ENCODE results near the gene MEOX2. TPM values are rescaled to one million over a fixed set of nuclear protein-coding genes. Genes with fewer than 3 reads are reported as not detected.

Gene MEOX2
- total and polyA plus RNA-seq, 2 of the 8 experiments (the other 6 are each of a cell fraction or from before 2014, with no cell fraction given) = 0.05 to 0.19 TPM

DNA sequence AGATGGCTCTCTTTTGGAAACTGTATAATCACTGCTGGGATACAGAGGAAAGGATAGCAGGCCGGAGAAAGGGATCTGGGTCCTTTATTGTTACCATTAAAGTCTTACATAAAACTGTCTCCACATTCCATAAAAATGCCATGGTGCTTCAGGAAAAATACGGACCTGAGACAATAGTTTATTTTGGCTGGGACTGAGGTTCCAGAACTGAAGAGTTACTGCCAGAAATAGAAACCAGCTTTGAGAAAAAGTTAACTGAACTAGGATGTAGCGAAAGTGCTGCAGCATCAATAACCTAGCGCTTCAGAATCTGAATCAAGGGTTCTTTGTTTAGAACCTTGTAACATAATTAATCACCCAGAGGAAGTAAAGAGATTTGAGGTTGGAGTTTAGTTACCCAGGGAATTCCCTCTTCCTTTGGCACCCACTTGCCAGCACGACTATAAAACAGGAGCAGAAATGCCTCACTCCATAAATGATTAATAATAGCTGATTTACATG is 38.0 kb downstream of the MEOX2 start:
- Histone ChIP-seq H3K4me1 (replicated peaks in 1 of 4; ENCODE audit: control insufficient read depth in 3 of 4, insufficient read depth in 4 of 4, low read length in 3 of 4) (no peaks in the 10 kb centered on the region), H3K14ac (ENCODE audit: insufficient read length) (no peak overlapping the region), H2BK12ac (ENCODE audit: low read depth, low read length) (no peak overlapping the region), H3K9me3 (ENCODE audit: insufficient read depth in 2 of 2, low read depth in 1 of 2, low read length in 1 of 2) (no peaks in the 10 kb centered on the region), H2BK120ac (replicated peaks; ENCODE audit: low read depth, low read length) (no peak overlapping the region), H3K23me2 (ENCODE audit: low read depth, low read length) (no peaks in the 10 kb centered on the region), H3K4me2 (ENCODE audit: insufficient read depth in 1 of 2, low read depth in 2 of 2, low read length in 2 of 2) (no peak overlapping the region), H2AK5ac (ENCODE audit: low read depth, low read length) (no peak overlapping the region), H3K18ac (ENCODE audit: extremely low read depth, low read length) (no peak overlapping the region), H4K91ac (replicated peaks; ENCODE audit: insufficient read length, low read length) (no peak overlapping the region), H3K36me3 (ENCODE audit: control insufficient read depth in 2 of 4, insufficient read depth in 4 of 4, low read length in 3 of 4) (no peaks in the 10 kb centered on the region), H3K79me2 (ENCODE audit: control insufficient read depth in 1 of 2, insufficient read depth in 2 of 2, low read length in 2 of 2) (no peaks in the 10 kb centered on the region), H3K4ac (replicated peaks; ENCODE audit: insufficient read length, low read depth, low read length) (no peak overlapping the region), H3K27ac (ENCODE audit: low read depth, low read length) (no peak overlapping the region), H2BK15ac (ENCODE audit: low read length) (no peak overlapping the region), H4K20me1 (replicated peaks in 1 of 2; ENCODE audit: control insufficient read depth in 1 of 2, insufficient read depth in 2 of 2, low read length in 2 of 2) (no peaks in the 10 kb centered on the region), H3K4me3 (ENCODE audit: extremely low read depth in 1 of 4, insufficient read depth in 2 of 4, low read depth in 3 of 4, low read length in 4 of 4) (no peak overlapping the region), H2AFZ (ENCODE audit: low read length) (0 out of 2 replicates have a peak overlapping the region, but pooled peaks have one; percentile 52), H3K23ac (ENCODE audit: insufficient read length) (no peak overlapping the region), H2BK20ac (ENCODE audit: low read length) (no peak overlapping the region), H4K5ac (ENCODE audit: insufficient read length, low read depth, low read length) (no peak overlapping the region), H3K79me1 (ENCODE audit: low read depth, low read length) (no peaks in the 10 kb centered on the region), H3K56ac (replicated peaks; ENCODE audit: insufficient read length, low read depth, low read length) (no peak overlapping the region), H2BK5ac (ENCODE audit: low read depth, low read length) (no peak overlapping the region), H3K27me3 (replicated peaks in 1 of 4; ENCODE audit: control insufficient read depth in 3 of 4, extremely low read depth in 1 of 4, insufficient read depth in 3 of 4, low read length in 3 of 4) (no peaks in the 10 kb centered on the region), H3K9ac (replicated peaks in 1 of 4; ENCODE audit: extremely low read depth in 1 of 4, low read depth in 3 of 4, low read length in 3 of 4) (no peak overlapping the region), H4K8ac (ENCODE audit: extremely low read depth, insufficient read depth, low read length) (no peak overlapping the region)
- CTCF ChIA-PET (ENCODE audit: partially characterized antibody) = interaction anchor here (1.1 to 1.4 kb wide), 2 partner anchors 19 to 36 kb away, joined by 3 read pairs; no protein-coding TSS in a partner anchor
- WGBS, 2 experiments (ENCODE audit: extremely low coverage in 1 of 2, insufficient coverage in 1 of 2, insufficient read length in 1 of 2, insufficient replicate concordance in 2 of 2, low coverage in 1 of 2, low lambda C conversion rate in 2 of 2, missing lambda C conversion rate in 1 of 2) = 94% methylated on average over 5 of the region's 5 CpGs; no CpG with 5 or more reads in 1 of the 2 experiments
- FAIRE-seq (no peak), DNase-seq (ENCODE audit: low read depth in 1 of 2, low spot score in 2 of 2) (no peak)
- POLR2A ChIA-PET (ENCODE audit: partially characterized antibody) = no interaction called here
- TF ChIP-seq TAF7 (optimal IDR thresholded peaks at IDR 0.05; ENCODE audit: borderline replicate concordance, low read depth, low read length) (no peak), HDAC6 (IDR thresholded peaks at IDR 0.05; ENCODE audit: low read depth, low read length) (no peak), SP1 (IDR thresholded peaks at IDR 0.05; ENCODE audit: low read depth, low read length) (no peak), GABPA (IDR thresholded peaks at IDR 0.05; ENCODE audit: borderline replicate concordance, insufficient read depth, low read length) (no peak), EZH2 (IDR thresholded peaks at IDR 0.05; ENCODE audit: low read depth, low read length, severe bottlenecking) (no peak), SIN3A (conservative IDR thresholded peaks at IDR 0.05 in 1 of 2, IDR thresholded peaks at IDR 0.05 in 1 of 2; ENCODE audit: low read depth in 1 of 2, low read length in 2 of 2) (no peak), SRF (IDR thresholded peaks at IDR 0.05; ENCODE audit: low read depth, low read length) (no peak)

All from H1 (cell line).